Gastroesophageal sphincter (tissue), 3 donors: Measurements from ENCODE around the gene NHLRC3.

Experiments
- CTCF ChIP-seq, 4 experiments: fragments of 200-600 bp in 2 of 4; fragments of 450-650 bp in 2 of 4; sonication (generic) in 1 of 4; IDR thresholded peaks; one replicate each; pipeline ENCODE4 v1.5.1; 2017 to 2019; ENCODE audit warnings: antibody characterized with exemption in 4 of 4, mild to moderate bottlenecking in 2 of 4, moderate library complexity in 2 of 4
- EP300 ChIP-seq: sonication (generic); formaldehyde crosslinking; IDR thresholded peaks from one replicate; pipeline ENCODE4 v1.6.1; 2017; ENCODE audit warnings: antibody characterized with exemption, mild to moderate bottlenecking

GRCh38 chr13:39035799-39036198 is 2.5 kb upstream of the NHLRC3 start:
- TF ChIP-seq CTCF (IDR thresholded peaks at IDR 0.05) (no peak), EP300 (no peak)
